NCI-H2107 treated with DMSO at 0.1 percent for 48 hours (cell line): ENCODE data around the gene PTBP1.
A peak's percentile ranks its signal among the peaks of the same experiment; 100 is the strongest.

ENCODE experiments used
- DNase-seq: peaks from one replicate; lab custom pipeline; 2025; ENCODE audit not compliant: unreplicated experiment; lab: John Stamatoyannopoulos, UW

PTBP1 gene

DNA sequence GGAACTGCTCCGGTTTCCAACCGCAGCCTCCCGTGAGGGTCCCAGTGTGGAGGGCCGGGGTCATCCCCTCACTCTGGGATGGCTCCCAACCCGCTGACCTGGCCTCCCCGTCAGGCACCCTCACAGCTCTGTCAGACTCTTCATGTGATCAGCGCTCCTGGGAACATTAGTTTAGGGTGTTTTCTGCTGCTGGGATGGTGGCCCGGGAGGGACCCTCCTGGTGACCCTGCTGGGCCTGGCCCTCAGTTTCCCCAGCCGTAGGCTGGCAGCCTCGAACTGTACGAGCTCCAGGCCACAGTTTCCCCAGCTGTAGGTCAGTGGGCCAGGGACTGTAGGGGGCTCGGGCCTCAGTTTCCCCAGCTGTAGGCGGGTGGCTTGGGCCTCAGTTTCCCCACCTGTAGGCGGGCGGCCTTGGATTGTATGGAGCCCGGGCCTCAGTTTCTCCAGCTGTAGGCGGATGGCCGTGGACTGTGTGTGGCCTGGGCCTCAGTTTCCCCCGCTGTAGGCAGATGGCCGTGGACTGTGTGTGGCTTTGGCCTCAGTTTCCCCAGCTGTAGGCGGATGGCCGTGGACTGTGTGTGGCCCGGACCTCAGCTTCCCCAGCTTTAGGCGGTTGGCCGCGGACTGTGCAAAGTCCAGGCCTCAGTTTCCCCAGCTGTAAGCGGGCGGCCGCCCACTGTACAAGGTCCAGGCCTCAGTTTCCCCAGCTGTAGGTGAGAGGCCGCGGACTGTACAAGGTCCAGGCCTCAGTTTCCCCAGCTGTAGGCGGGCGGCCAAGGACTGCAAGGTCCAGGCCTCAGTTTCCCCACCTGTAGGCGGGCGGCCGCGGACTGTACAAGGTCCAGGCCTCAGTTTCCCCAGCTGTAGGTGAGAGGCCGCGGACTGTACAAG lies 1.3 kb upstream of the PTBP1 start:
- DNase-seq, result no peak

- peak; percentile 11 for DNase-seq
Measured at GRCh38 chr19:797528-798414, 519 bp downstream of the PTBP1 start.

GRCh38 chr19:798415-799075 lies 1.3 kb downstream of the PTBP1 start:
- DNase-seq, result no peak

- DNase-seq, result peak; percentile 22
Measured at GRCh38 chr19:799076-799881, 2.0 kb downstream of the PTBP1 start.

DNA sequence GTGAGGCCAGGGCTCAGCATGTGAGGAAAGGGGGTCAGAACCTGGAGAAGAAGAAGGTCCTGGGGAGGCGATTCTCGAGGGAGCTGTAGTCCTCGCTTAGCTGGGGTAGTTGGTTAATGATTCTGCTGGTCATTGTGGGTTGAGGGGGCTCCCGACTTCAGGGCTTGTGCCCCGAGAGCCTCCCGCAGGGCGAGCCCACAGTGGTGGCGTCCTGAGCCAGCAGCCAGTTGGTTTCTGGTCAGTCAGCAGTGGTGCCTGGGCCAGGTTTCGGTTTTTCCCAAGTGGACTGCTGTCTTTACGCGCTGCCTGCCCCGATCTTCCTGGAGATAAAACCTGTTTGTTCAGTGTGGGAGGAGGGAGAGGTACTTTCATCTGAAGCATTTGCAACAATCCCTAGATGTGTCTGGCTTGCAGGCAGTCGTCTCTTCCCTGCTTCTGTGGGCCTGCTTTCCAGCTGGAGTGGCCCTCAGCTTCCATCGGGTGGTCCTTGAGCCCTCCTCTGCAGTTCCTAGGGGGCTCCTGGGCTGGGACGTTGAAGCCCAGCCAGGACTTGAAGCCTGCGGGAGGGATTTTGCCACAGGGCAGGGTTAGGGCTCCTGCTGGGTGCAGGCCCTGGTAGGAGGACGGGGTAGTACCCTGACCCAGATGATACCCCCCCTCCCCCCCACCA lies 3.2 kb downstream of the PTBP1 start:
- DNase-seq, result no peak

GRCh38 chr19:801030-801860 lies 4.0 kb downstream of the PTBP1 start:
- DNase-seq, result peak; percentile 4

DNA sequence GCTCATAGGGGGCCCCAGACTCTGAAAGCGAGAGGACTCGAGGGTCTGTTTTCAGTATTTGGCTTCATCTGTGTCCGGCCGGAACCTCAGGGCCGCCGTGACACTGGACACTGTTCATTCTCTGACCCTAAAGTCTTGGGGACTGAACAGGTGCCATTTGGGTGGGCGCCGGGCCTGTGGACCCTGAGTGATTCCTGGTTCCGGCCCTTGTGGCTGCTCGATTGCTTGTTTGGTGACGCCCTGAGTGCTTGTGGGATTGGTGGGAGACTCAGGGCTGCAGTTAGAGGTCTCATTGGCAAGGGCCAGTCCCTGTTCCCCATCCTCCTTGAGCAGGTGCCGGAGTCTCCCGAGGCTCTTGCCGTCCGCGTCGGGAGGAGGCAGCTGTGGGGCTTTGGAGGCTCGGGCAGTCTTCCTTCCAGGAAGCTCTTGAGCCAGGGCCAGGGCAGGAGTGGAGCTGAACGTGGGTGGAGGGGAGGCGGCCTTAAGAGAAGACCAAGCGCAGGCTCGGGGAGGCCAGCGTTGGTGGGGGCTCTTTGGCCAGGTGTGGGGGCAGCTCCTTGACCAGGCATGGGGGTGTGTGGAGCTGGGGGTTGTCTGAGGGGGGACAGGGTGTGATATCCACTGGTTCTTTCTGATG lies 4.7 kb downstream of the PTBP1 start:
- no peak for DNase-seq

GRCh38 chr19:802498-803098 lies 5.3 kb downstream of the PTBP1 start:
- peak; percentile 40 for DNase-seq

DNA sequence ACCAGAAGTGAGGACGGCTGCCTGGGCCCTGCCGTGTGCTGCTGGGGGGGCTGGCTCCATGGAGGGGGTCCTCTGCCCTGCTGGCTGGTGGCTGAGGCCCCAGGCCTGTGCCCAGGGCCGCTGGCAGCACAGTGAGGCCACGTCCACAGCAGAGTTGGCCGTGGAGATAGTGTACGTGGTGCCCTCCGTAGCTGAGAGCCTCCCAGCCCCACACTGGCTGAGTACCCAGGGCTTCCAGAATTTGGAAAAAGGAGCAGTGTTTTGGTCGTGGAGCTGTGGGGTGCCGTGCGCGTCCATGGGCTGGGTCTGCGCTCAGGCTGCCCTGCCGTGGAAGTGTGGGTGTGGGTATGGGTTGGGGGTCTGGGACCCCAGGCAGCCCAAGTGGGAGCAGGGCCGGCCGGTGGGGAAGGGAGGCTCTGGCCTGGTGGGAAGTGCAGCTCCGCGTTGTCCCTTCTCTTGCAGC lies 5.9 kb downstream of the PTBP1 start:
- no peak for DNase-seq

GRCh38 chr19:803686-804418 lies 6.6 kb downstream of the PTBP1 start:
- DNase-seq, result no peak

GRCh38 chr19:804419-805165 lies 7.3 kb downstream of the PTBP1 start:
- no peak for DNase-seq

- DNase-seq, result no peak
Measured at GRCh38 chr19:805166-805551, 7.9 kb downstream of the PTBP1 start.

DNA sequence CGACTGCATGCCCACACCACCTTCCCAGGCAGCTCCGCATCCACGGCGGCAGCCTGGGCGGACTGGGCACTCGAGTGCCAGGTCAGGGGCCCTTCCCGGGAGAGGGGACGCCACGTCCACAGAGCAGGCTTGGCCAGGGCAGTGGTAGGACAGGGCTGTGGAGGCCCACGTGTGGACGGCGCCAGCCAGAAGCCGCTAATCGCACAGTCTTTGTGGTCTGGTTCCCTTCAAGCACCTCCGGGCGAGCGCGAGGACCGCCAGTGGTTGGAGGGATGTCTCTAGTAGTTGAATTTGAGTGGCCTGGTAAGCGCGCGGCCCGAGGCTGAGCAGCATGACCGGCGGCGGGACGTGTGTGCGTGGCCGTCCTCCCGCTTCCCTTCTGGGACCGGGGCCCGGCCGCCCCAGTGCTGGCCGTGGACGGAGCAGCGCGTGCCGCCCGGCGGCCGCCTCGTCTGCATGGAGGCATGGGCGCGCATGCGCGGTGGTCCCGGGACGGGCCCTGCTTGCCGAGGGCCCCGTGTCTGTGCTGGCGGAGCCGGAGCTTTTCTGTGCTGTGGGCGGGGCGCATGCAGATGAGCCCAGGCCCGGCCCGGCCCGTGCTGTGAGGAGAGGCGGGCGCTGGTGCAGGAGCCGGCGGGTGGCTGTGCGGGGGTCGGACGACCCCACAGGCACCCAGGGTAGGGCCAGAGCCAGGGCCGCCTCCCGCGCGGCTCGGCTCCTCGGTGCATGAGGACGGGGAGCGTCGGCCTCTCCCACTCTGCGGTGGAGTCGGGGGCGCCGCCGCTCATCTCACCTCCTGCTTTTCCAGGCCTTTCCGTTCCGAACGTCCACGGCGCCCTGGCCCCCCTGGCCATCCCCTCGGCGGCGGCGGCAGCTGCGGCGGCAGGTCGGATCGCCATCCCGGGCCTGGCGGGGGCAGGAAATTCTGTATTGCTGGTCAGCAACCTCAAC lies 8.6 kb downstream of the PTBP1 start:
- DNase-seq, result no peak

- no peak for DNase-seq
Measured at GRCh38 chr19:806815-807421, 9.7 kb downstream of the PTBP1 start.
